ENCODE measurements around the gene CENPB. TPM values are rescaled to one million over a fixed set of nuclear protein-coding genes. Genes with fewer than 3 reads are reported as not detected.
A peak's percentile ranks its signal among the peaks of the same experiment; 100 is the strongest.

The CENPB gene
- total and polyA plus RNA-seq, 4 donors: 35.9 to 113 (median 79.4) TPM

GRCh38 chr20:3800878-3801260 lies 14.3 kb upstream of the CENPB start:
- WGBS, 2 donors: 92 to 94% methylated on average over 7 to 8 of the region's 8 CpGs
- Histone ChIP-seq H3K27ac (ENCODE audit: low read depth in 1 of 2, low read length in 1 of 2) (peak overlapping the region in 1 of 2 donors; percentile 69), H3K9ac (ENCODE audit: insufficient read depth in 1 of 2, low read length in 2 of 2) (no peak overlapping the region), H3K9me3 (ENCODE audit: control insufficient read depth in 4 of 4, insufficient read depth in 3 of 4, low read length in 3 of 4) (no peaks in the 10 kb centered on the region), H3K36me3 (ENCODE audit: control insufficient read depth in 4 of 4, insufficient read depth in 4 of 4, low read length in 4 of 4) (peaks cover 0 to 59% (median 31%) of the 10 kb centered on the region in 4 donors), H3K4me1 (ENCODE audit: control insufficient read depth in 5 of 5, insufficient read depth in 5 of 5, low read length in 5 of 5) (peaks cover 0 to 48% (median 14%) of the 10 kb centered on the region in 5 donors), H3K4me3 (no peak overlapping the region), H3K27me3 (ENCODE audit: control insufficient read depth in 3 of 3, insufficient read depth in 3 of 3, low read length in 2 of 3) (no peaks in the 10 kb centered on the region)
- no peak for DNase-seq
- TF ChIP-seq CTCF (IDR thresholded peaks at IDR 0.05; ENCODE audit: control extremely low read depth, extremely low read depth): no peak
- ATAC-seq (ENCODE audit: insufficient read depth, low FRiP score): no peak

- 89 to 91% methylated on average over 17 to 18 of the region's 18 CpGs for WGBS, 2 donors
- Histone ChIP-seq H3K9me3 (ENCODE audit: control insufficient read depth in 4 of 4, insufficient read depth in 3 of 4, low read length in 3 of 4) (no peaks in the 10 kb centered on the region), H3K4me3 (no peak overlapping the region), H3K27me3 (ENCODE audit: control insufficient read depth in 3 of 3, insufficient read depth in 3 of 3, low read length in 2 of 3) (no peaks in the 10 kb centered on the region), H3K27ac (ENCODE audit: low read depth in 1 of 2, low read length in 1 of 2) (peak overlapping the region in 1 of 2 donors; percentile 69), H3K9ac (ENCODE audit: insufficient read depth in 1 of 2, low read length in 2 of 2) (no peak overlapping the region), H3K36me3 (ENCODE audit: control insufficient read depth in 4 of 4, insufficient read depth in 4 of 4, low read length in 4 of 4) (peaks cover 0 to 58% (median 29%) of the 10 kb centered on the region in 4 donors), H3K4me1 (ENCODE audit: control insufficient read depth in 5 of 5, insufficient read depth in 5 of 5, low read length in 5 of 5) (peaks cover 0 to 48% (median 14%) of the 10 kb centered on the region in 5 donors)
- no peak for TF ChIP-seq CTCF (IDR thresholded peaks at IDR 0.05; ENCODE audit: control extremely low read depth, extremely low read depth)
- DNase-seq: no peak
- no peak for ATAC-seq (ENCODE audit: insufficient read depth, low FRiP score)
Measured at GRCh38 chr20:3800256-3800877, 13.8 kb upstream of the CENPB start.

DNA sequence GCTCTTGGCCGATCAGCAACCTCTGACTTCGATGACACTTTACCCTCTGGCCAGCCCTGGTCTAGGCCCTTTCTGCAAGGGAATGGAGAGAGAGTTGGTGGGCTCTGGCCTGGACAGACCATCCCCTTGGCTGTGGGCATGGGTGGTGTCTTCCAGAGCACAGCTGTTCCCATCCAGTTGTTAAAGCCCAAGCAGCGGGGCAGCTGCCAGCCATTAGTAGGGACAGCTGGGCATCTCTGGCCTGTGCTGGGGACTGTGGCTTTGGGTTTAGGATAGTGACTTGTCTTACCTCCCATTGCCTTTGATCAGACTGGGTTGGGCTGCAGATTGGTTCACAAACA lies 12.3 kb upstream of the CENPB start:
- 85 to 96% methylated on average over 3 of the region's 3 CpGs for WGBS, 2 donors
- Histone ChIP-seq H3K36me3 (ENCODE audit: control insufficient read depth in 4 of 4, insufficient read depth in 4 of 4, low read length in 4 of 4) (peaks cover 0 to 48% (median 19%) of the 10 kb centered on the region in 4 donors), H3K9ac (ENCODE audit: insufficient read depth in 1 of 2, low read length in 2 of 2) (no peak overlapping the region), H3K4me1 (ENCODE audit: control insufficient read depth in 5 of 5, insufficient read depth in 5 of 5, low read length in 5 of 5) (peaks cover 0 to 40% (median 14%) of the 10 kb centered on the region in 5 donors), H3K27me3 (ENCODE audit: control insufficient read depth in 3 of 3, insufficient read depth in 3 of 3, low read length in 2 of 3) (no peaks in the 10 kb centered on the region), H3K4me3 (peak overlapping the region; percentile 25), H3K9me3 (ENCODE audit: control insufficient read depth in 4 of 4, insufficient read depth in 3 of 4, low read length in 3 of 4) (no peaks in the 10 kb centered on the region), H3K27ac (ENCODE audit: low read depth in 1 of 2, low read length in 1 of 2) (peak overlapping the region in 1 of 2 donors; percentile 73)
- DNase-seq (no peak), ATAC-seq (ENCODE audit: insufficient read depth, low FRiP score) (no peak)
- no peak for TF ChIP-seq CTCF (IDR thresholded peaks at IDR 0.05; ENCODE audit: control extremely low read depth, extremely low read depth)

GRCh38 chr20:3798373-3798768 lies 11.8 kb upstream of the CENPB start:
- Histone ChIP-seq H3K4me1 (ENCODE audit: control insufficient read depth in 5 of 5, insufficient read depth in 5 of 5, low read length in 5 of 5) (peaks cover 0 to 40% (median 14%) of the 10 kb centered on the region in 5 donors), H3K36me3 (ENCODE audit: control insufficient read depth in 4 of 4, insufficient read depth in 4 of 4, low read length in 4 of 4) (peaks cover 0 to 44% (median 15%) of the 10 kb centered on the region in 4 donors), H3K9me3 (ENCODE audit: control insufficient read depth in 4 of 4, insufficient read depth in 3 of 4, low read length in 3 of 4) (no peaks in the 10 kb centered on the region), H3K9ac (ENCODE audit: insufficient read depth in 1 of 2, low read length in 2 of 2) (no peak overlapping the region), H3K27ac (ENCODE audit: low read depth in 1 of 2, low read length in 1 of 2) (peak overlapping the region in 1 of 2 donors; percentile 58), H3K27me3 (ENCODE audit: control insufficient read depth in 3 of 3, insufficient read depth in 3 of 3, low read length in 2 of 3) (no peaks in the 10 kb centered on the region), H3K4me3 (peak overlapping the region; percentile 20)
- no peak for ATAC-seq (ENCODE audit: insufficient read depth, low FRiP score)
- no peak for TF ChIP-seq CTCF (IDR thresholded peaks at IDR 0.05; ENCODE audit: control extremely low read depth, extremely low read depth)
- 67 to 89% methylated on average over 5 of the region's 5 CpGs for WGBS, 2 donors
- no peak for DNase-seq

Measured in lung (tissue), 12 donors.